ENCODE measurements around the gene CFLAR. TPM values are rescaled to one million over a fixed set of nuclear protein-coding genes. Genes with fewer than 3 reads are reported as not detected.

The CFLAR gene
- total RNA-seq, 1 experiment from 2014 or later = 35.6 TPM

GRCh38 chr2:201157694-201158093 lies 41.7 kb downstream of the CFLAR start:
- Histone ChIP-seq H3K27ac (ENCODE audit: low read depth, low read length) (peak overlapping the region; percentile 0; the same call in 1 of the 2 replicates), H3K4me2 (ENCODE audit: low read length) (peak overlapping the region; percentile 12; the same call in 1 of the 2 replicates), H2AFZ (ENCODE audit: low read depth, low read length, poor library complexity, severe bottlenecking) (no peak overlapping the region), H3K27me3 (ENCODE audit: insufficient read depth, low read length) (no peaks in the 10 kb centered on the region), H3K79me2 (ENCODE audit: insufficient read depth, low read length) (no peaks in the 10 kb centered on the region; the same call in 1 of the 2 replicates), H3K9me2 (ENCODE audit: insufficient read depth) (no peaks in the 10 kb centered on the region), H3K36me3 (ENCODE audit: control insufficient read depth in 1 of 2, insufficient read depth in 2 of 2, low read length in 2 of 2) (peaks cover 0 to 19% of the 10 kb centered on the region in 2 experiments; a peak in 2 of 4 replicates), H4K20me1 (ENCODE audit: insufficient read depth) (no peaks in the 10 kb centered on the region), H3K4me1 (ENCODE audit: control insufficient read depth in 1 of 2, insufficient read depth in 2 of 2, low read length in 2 of 2) (peaks cover 0 to 26% of the 10 kb centered on the region in 2 experiments; a peak in 2 of 4 replicates), H3K4me3 (replicated peaks in 1 of 2; ENCODE audit: low read depth in 1 of 2, low read length in 2 of 2) (no peak overlapping the region), H3K9ac (ENCODE audit: low read length) (peak overlapping the region; percentile 6; the same call in 1 of the 2 replicates), H3K9me3 (ENCODE audit: control insufficient read depth in 1 of 2, insufficient read depth in 1 of 2, low read depth in 1 of 2, low read length in 2 of 2) (no peaks in the 10 kb centered on the region)
- ATAC-seq = no peak
- ChIA-PET CTCF (interaction anchor here (0.8 to 2.8 kb wide), 18 partner anchors 8 to 258 kb away, joined by 3 to 30 read pairs (median 5); partner anchors contain the start of gene CASP10), POLR2A (interaction anchor here (0.8 to 1.5 kb wide), 3 partner anchors 16 to 256 kb away, joined by 3 read pairs; no protein-coding TSS in a partner anchor), RAD21 (ENCODE audit: low non-redundant PET in 1 of 2, low total read pairs in 2 of 2, uncharacterized antibody in 2 of 2, unreplicated experiment in 2 of 2) (interaction anchor here (1.0 to 1.7 kb wide), 8 partner anchors 39 to 256 kb away, joined by 3 to 8 read pairs (median 5); partner anchors contain the start of gene CFLAR (in 2 of the 2))
- no peak for TF ChIP-seq FOSL1 (IDR thresholded peaks at IDR 0.05; ENCODE audit: low read depth)
- no peak for TF ChIP-seq EGR1 (IDR thresholded peaks at IDR 0.05; ENCODE audit: low read depth)
- no peak for TF ChIP-seq ATF3 (IDR thresholded peaks at IDR 0.05)
- intact Hi-C loops (cut with micrococcal nuclease) = loop anchor here (1.0 to 10.0 kb wide), 5 partner anchors 87 to 256 kb away; partner anchors contain the start of genes HYCC2 and ORC2
- DNase-seq (ENCODE audit: low read depth, low spot score) = no peak
- no TSS peak for BruUV-seq (replicated peaks)

- Histone ChIP-seq H3K9ac (ENCODE audit: low read length) (peak overlapping the region; percentile 6; the same call in 1 of the 2 replicates), H3K4me1 (ENCODE audit: control insufficient read depth in 1 of 2, insufficient read depth in 2 of 2, low read length in 2 of 2) (peaks cover 0 to 20% of the 10 kb centered on the region in 2 experiments; a peak in 2 of 4 replicates), H4K20me1 (ENCODE audit: insufficient read depth) (no peaks in the 10 kb centered on the region), H3K4me2 (ENCODE audit: low read length) (peak overlapping the region; percentile 12; the same call in 1 of the 2 replicates), H3K9me2 (ENCODE audit: insufficient read depth) (no peaks in the 10 kb centered on the region), H3K27me3 (ENCODE audit: insufficient read depth, low read length) (no peaks in the 10 kb centered on the region), H3K36me3 (ENCODE audit: control insufficient read depth in 1 of 2, insufficient read depth in 2 of 2, low read length in 2 of 2) (peaks cover 0 to 21% of the 10 kb centered on the region in 2 experiments; a peak in 2 of 4 replicates), H3K79me2 (ENCODE audit: insufficient read depth, low read length) (no peaks in the 10 kb centered on the region; the same call in 1 of the 2 replicates), H3K27ac (ENCODE audit: low read depth, low read length) (peak overlapping the region; percentile 0; the same call in 1 of the 2 replicates), H3K4me3 (replicated peaks in 1 of 2; ENCODE audit: low read depth in 1 of 2, low read length in 2 of 2) (no peak overlapping the region), H3K9me3 (ENCODE audit: control insufficient read depth in 1 of 2, insufficient read depth in 1 of 2, low read depth in 1 of 2, low read length in 2 of 2) (no peaks in the 10 kb centered on the region), H2AFZ (ENCODE audit: low read depth, low read length, poor library complexity, severe bottlenecking) (no peak overlapping the region)
- peak; percentile 61 for DNase-seq (ENCODE audit: low read depth, low spot score)
- intact Hi-C loops (cut with micrococcal nuclease) = loop anchor here (1.0 to 10.0 kb wide), 5 partner anchors 88 to 257 kb away; partner anchors contain the start of genes HYCC2 and ORC2
- POLR2A ChIA-PET = interaction anchor here (0.8 to 1.5 kb wide), 3 partner anchors 16 to 257 kb away, joined by 3 read pairs; no protein-coding TSS in a partner anchor
- CTCF ChIA-PET = interaction anchor here (0.8 to 2.8 kb wide), 18 partner anchors 8 to 259 kb away, joined by 3 to 30 read pairs (median 5); partner anchors contain the start of gene CASP10
- ATAC-seq = peak; percentile 96
- no TSS peak for BruUV-seq (replicated peaks)
- TF ChIP-seq, protein P1, sequence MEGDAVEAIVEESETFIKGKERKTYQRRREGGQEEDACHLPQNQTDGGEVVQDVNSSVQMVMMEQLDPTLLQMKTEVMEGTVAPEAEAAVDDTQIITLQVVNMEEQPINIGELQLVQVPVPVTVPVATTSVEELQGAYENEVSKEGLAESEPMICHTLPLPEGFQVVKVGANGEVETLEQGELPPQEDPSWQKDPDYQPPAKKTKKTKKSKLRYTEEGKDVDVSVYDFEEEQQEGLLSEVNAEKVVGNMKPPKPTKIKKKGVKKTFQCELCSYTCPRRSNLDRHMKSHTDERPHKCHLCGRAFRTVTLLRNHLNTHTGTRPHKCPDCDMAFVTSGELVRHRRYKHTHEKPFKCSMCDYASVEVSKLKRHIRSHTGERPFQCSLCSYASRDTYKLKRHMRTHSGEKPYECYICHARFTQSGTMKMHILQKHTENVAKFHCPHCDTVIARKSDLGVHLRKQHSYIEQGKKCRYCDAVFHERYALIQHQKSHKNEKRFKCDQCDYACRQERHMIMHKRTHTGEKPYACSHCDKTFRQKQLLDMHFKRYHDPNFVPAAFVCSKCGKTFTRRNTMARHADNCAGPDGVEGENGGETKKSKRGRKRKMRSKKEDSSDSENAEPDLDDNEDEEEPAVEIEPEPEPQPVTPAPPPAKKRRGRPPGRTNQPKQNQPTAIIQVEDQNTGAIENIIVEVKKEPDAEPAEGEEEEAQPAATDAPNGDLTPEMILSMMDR (IDR thresholded peaks at IDR 0.05 in 2 of 3, conservative IDR thresholded peaks at IDR 0.05 in 1 of 3; ENCODE audit: borderline replicate concordance in 1 of 3, insufficient read depth in 1 of 3, low read depth in 2 of 3, low read length in 2 of 3) = peak; percentile 76 to 87 (median 82)
- TF ChIP-seq POLR2AphosphoS5 (IDR thresholded peaks at IDR 0.05; ENCODE audit: low read depth, low read length) (no peak), YY1 (IDR thresholded peaks at IDR 0.05; ENCODE audit: extremely low read depth, insufficient replicate concordance, low read depth, low read length) (peak; percentile 10), SIN3A (IDR thresholded peaks at IDR 0.05; ENCODE audit: low read depth) (no peak), RAD21 (IDR thresholded peaks at IDR 0.05; ENCODE audit: low read depth) (peak; percentile 97), FOSL1 (IDR thresholded peaks at IDR 0.05; ENCODE audit: low read depth) (no peak), SP1 (IDR thresholded peaks at IDR 0.05; ENCODE audit: low read depth) (peak; percentile 28; the same call in 1 of the 2 replicates)
- RAD21 ChIA-PET (ENCODE audit: low non-redundant PET in 1 of 2, low total read pairs in 2 of 2, uncharacterized antibody in 2 of 2, unreplicated experiment in 2 of 2) = interaction anchor here (1.0 to 1.7 kb wide), 8 partner anchors 40 to 257 kb away, joined by 3 to 8 read pairs (median 5); partner anchors contain the start of gene CFLAR (in 2 of the 2)
Observed at GRCh38 chr2:201158111-201158929, 42.4 kb downstream of the CFLAR start.

Measured in HCT116 (cell line).